GM19351 (cell line): ENCODE results near the gene BIRC5.

Experiments
- ATAC-seq: cut with Tn5 transposase; IDR thresholded peaks from one replicate; pipeline ENCODE4 v1.9.1; 2021; ENCODE audit warnings: mild to moderate bottlenecking, moderate library complexity; ENCODE audit not compliant: unreplicated experiment

BIRC5 gene

GRCh38 chr17:78271419-78272170, 57.5 kb downstream of the BIRC5 start:
- ATAC-seq, result no peak

DNA sequence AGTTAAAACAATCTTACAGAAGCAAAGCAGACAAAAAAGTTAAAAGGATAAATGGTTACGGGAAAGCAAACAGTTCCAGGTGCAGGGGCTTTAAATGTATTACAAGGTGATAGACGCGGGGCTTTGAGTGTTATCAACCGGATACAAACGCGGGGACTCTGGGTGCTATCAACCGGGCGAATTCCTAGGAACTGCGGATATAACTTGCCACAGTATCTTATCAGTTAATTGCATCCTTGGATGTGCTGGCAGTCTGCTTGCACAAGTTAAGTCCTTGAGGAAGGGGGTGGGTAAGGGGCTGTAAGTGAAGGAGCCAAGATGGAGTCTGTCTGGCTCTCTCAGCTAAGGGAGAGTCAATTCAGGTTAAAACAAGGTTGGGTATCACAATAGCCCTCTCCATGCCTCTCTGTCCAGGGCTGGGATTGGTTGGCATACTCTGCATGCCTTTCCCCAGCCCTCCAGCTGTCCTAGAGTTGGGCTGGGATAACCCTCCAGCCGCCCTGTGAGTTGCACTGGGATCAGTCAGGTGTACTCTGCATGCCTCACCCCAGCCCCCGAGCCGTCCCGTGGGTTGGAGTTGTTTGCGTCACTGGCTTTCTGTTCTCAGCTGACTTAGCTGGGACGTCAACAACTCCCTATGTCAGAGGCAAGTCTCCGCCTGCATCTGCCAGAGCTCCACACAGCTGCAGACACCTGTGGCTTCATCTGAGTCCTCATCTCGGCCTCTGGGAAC, 58.3 kb downstream of the BIRC5 start:
- ATAC-seq, result no peak

DNA sequence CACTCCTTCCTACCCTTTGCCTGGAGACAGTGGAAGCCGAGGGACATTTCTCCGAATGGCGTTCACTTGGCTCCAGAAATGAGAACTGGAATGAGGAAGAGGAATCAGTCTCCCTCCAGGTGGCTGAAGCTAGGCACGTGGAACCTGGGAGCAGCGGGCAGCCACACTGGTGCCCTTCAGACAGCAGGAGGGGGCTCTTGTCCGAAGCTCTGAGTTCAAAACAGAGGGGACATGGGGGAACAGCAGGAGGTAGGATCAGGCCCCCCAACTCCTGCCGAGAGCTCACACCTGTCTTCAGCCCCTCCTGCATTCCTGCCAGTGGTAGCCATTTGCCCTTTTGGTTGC, 58.8 kb downstream of the BIRC5 start:
- ATAC-seq, result no peak

GRCh38 chr17:78273813-78274212, 59.8 kb downstream of the BIRC5 start:
- no peak for ATAC-seq
